Transverse colon (tissue), 4 donors: Measurements from ENCODE around the gene TRIP6.
A peak's percentile ranks its signal among the peaks of the same experiment; 100 is the strongest.

ENCODE experiments used
- CTCF ChIP-seq, 5 experiments: fragments of 200-600 bp in 3 of 5; fragments of 450-650 bp in 2 of 5; sonication (generic) in 3 of 5; IDR thresholded peaks; 1 replicate in 2 of 5; 2 replicates in 3 of 5; pipeline ENCODE4 v1.5.1; 2016 to 2017; ENCODE audit warnings: antibody characterized with exemption in 5 of 5, inconsistent platforms in 3 of 5, mild to moderate bottlenecking in 2 of 5, moderate library complexity in 1 of 5
- EP300 ChIP-seq: sonication (generic); formaldehyde crosslinking; IDR thresholded peaks from one replicate; pipeline ENCODE4 v1.6.1; 2017; ENCODE audit warnings: antibody characterized with exemption, low read depth
- POLR2A ChIP-seq: fragments of 450-650 bp; IDR thresholded peaks from one replicate; pipeline ENCODE4 v1.6.1; 2016; ENCODE audit warnings: antibody characterized with exemption, mild to moderate bottlenecking, moderate library complexity
- POLR2AphosphoS5 ChIP-seq, 3 donors: sonication (generic); formaldehyde crosslinking; IDR thresholded peaks; one replicate each; pipeline ENCODE4 v1.6.1; 2016; ENCODE audit warnings: antibody characterized with exemption in 3 of 3

DNA sequence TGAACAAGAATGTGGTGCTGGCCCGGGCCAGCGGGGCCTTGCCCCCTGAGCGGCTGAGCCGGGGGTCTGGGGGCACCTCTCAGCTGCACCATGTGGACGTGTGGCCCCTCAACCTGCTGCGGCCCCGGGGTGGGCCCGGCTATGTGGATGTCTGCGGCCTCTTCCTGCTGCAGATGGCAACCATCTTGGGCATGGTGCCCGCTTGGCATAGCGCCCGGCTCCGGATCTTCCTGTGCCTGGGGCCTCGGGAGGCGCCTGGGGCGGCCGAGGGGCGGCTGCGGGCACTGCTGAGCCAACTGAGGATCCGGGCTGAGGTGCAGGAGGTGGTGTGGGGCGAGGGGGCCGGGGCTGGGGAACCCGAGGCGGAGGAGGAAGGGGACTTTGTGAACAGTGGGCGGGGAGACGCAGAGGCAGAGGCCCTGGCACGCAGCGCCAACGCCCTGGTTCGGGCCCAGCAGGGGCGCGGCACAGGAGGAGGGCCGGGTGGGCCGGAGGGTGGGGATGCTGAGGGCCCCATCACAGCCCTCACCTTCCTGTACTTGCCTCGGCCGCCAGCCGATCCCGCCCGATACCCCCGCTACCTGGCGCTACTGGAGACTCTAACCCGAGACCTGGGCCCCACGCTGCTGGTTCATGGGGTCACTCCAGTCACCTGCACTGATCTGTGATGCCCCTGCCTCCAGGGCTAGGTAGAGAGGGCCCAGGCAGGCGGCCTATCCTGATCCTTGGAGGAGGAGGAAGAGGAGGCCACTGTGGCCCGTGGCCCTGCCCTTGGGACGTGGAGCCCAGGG is 1.1 kb upstream of the TRIP6 start:
- no peak for TF ChIP-seq CTCF (IDR thresholded peaks at IDR 0.05)
- TF ChIP-seq POLR2A = peak; percentile 54
- TF ChIP-seq EP300 = no peak
- TF ChIP-seq POLR2AphosphoS5 (IDR thresholded peaks at IDR 0.05) = peak in 2 of 3 donors; percentile 46 to 62
